HG03571 (cell line): ENCODE results near the gene MYH13.

Experiments
- ATAC-seq: cut with Tn5 transposase; IDR thresholded peaks from one replicate; pipeline ENCODE4 v1.9.1; 2021; ENCODE audit not compliant: unreplicated experiment

MYH13 gene

DNA sequence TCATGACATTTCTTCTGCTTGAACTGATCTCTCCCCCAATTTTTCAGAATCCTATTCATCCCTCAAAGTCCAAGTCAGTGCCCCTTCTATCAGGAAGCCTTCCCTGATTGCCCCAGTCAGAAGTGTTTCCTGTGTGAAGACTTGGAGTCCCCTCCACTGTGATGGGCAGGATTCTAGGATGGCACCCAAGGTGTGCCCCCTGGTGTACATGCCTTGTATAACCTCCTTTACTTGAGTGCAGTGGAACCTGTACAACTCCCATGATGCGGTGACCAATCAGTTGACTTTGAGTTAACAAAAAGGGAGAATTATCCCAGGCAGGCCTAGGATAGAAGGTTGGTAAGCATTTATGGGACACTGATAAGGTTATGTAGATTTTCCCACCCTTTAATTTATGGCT, 23.4 kb downstream of the MYH13 start:
- ATAC-seq = no peak

DNA sequence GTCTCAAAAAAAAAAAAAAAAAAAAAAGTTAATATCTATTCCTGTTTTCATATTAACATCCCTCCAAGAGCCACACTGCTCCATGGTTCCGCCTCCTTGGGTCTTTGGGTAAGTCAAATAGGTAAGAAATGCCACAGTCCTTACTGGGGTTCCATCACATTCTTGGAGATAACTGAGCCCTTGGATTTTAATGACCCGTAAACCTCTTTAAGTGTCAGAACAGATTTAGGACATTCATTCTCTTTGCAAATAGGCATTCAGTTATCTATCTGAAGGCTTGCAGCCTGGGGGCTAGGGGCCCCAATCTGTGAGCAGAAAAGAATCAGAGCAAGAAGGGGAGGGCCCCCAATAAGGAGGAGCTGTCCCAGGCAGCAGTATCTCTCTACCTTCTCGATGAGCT, 28.0 kb downstream of the MYH13 start:
- no peak for ATAC-seq

DNA sequence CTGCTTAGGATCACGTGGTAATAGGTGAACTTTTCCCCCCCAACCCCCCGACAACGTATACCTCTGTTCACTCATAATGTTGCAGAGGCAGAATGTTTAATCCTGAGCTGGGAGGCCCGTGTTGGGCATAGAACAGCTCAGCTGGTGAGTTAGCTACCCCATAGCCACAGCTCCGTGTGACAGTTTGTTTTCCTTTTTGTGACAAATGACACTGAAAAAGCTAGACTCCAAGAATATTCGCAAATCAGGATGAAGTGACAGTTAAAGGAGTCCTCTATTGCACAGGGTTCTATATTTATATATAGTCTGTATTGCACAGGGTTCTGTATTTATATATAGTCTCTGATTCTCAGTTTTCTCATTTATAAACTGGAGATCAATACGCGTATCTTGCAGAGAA, 33.8 kb downstream of the MYH13 start:
- ATAC-seq = no peak

DNA sequence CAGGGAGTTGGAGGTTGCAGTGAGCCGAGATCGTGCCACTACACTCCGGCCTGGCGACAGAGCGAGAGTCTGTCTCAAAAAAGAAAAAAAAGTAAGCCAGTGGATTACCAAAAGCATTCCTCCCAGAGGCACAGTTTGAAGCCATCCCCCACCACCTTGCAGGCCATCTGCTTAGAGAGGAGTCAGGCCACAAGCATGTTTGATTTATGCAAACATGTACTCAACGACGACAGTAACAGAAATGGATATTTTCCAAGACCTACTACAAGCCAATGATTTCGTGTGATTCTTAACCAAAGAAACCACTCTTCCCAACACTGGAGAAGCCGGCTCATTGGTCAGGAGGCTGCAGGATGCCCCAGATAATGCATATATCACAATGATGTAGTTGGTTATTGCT, 34.8 kb downstream of the MYH13 start:
- ATAC-seq = no peak

DNA sequence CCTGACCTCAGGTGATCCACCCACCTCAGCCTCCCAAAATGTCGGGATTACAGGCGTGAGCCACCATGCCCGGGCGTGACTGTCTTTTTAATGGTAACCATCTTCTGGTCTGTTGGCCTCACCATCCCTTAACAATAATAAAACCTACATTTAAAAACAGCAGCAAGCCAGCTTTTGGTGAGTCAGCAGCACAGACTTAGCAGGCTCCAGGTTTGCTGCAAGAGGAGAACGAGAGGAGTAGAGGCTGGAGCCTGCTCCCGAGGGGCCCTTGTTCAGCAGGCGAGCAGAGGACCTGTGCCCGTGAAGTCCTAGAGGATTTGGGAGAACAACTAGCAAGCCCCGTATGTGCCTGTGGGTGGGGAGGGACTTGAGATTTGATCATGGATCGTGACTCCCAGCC, 35.7 kb downstream of the MYH13 start:
- ATAC-seq = no peak

DNA sequence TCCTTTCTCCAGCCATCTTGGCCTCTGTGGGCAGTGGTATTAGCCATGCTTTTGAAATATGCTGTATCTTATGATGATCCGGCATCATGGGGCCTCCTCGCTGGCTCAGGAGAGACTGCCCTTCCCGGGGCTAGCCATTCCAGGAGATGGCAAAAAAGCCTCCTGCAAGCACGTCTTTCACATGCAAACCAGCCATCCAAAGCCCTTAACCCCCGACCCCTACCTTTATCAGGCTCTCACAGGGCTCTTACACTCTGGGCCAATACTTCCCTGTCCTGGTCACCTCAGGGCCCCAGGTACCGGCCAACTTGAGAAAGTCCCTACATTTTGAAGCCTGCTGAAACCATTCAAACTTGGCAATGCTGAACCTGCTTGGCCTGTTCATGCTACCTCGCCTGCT, 36.4 kb downstream of the MYH13 start:
- no peak for ATAC-seq

DNA sequence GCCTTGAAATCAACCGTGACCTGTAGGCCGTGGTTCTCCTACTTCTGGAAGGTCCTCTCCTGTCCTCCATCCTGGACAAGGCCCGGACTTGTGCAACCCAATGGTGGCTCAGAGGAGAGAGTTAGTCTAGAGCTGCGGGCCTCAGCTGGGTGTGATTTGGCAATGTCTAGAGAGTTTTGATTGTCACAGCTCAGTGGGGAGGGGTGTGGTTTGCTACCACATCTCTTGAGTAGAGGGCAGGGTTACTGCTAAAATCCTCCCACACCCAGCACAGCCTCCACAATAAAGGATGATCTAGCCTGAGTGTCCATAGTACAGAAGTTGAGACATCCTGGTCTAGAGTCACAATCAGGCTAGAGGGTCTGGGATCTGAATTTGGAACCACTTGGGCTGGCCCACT, 40.3 kb downstream of the MYH13 start:
- ATAC-seq = no peak

DNA sequence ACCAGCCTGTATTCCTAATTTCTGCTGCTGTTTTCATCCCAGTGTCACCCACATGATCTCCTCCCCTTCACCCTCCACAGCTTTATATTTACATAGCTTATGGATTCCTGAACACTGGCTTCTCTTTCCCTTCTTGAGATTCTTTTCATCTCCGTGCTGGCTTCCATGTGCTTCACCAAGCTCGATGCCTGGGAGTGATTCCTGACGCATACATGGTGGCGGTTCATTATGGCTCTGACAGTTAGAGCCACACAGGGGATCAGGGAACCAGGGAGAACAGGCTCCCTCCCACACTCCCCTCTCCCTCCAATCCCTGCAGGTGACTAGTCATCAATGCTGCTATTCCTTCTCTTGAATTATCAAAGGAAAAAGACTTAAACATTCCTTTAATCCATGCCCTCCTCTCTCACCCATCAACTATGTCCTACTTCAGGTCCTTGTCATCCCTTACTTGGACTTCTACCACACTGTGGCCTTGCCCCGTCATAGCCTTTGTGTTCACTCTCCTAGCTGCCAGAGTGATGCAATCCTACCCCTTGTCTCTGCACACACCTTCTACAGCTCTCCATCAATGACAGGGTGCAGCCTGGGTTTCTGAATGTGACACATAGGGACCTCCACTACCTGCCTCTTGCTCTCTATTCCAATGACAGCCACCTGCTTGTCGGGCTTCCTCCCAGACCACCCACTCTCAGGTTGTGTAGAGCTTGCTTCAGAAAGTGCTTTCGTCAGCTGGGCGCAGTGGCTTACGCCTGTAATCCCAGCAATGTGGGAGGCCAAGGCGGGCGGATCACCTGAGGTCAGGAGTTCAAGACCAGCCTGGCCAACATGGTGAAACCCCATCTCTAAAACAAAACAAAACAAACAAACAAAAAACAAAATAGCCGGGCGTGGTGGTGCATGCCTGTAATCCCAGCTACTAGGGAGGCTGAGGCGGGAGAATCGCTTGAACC, 43.6 kb downstream of the MYH13 start:
- no peak for ATAC-seq

DNA sequence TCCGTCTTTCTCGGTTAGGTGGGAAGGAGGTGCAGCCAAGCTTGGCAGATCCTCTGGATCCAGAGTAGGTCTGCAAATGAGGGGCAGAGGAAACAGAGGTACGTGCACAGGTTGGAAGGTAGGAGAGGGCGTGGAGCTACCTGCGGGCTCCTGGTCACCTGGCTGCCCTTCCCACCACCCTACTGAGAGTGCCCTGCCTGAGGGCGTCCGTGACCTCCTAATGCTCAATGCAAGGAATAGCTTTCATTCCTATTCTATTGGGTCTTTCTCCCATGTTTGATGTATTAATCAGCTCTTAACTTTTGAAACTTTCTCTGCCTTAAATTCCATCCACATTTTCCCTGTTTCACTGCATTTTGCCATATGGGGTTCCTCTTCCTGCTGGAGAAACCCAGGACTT, 44.6 kb downstream of the MYH13 start:
- no peak for ATAC-seq

DNA sequence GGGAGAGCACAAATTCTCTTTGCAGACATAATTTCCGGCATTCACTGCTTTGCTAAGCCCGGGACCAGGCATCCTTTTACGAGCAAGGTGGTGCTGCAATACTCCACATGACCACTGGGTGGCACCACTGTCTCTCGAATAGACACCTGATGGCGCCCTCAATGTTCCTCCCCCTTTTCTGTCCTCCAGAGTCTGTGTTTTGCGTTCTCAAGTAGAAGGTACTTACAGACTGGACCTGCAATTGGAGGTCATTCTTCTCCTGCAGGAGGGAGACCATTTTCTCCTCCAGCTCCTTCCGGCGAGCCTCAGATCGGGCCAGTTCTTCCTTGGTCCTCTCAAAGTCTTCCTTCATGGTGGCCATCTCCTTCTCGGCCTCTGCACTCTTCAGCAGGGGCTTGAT, 45.2 kb downstream of the MYH13 start:
- ATAC-seq = no peak

DNA sequence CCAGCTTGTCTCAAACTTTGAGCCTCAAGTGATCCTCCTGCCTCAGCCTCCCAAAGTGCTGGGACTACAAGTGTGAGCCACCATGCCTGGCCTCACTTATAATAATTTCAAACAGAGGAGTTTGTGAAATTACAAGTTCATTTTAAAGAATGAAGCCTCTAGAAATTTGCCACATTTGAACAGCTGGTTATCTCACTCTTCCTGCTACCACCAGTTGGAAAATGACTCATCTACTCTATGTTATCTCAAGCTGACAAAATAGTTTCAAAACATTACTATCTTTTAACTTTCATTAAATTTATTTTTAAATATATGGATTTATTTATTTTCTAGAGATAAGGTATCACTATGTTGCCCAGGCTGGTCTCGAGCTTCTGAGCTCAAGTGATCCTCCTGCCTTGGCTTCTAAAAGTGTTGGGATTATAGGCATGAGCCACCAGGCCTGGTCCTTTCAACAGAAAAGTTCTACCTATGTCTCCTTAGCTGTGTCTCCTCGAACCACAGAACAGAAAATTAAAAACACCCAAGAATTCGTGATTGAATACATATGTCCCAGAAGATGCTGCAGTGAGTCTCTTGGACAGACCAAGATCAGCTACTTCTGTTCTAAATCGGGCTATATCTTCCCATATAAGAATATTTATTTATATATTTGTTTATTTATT, 47.6 kb downstream of the MYH13 start:
- ATAC-seq = no peak

DNA sequence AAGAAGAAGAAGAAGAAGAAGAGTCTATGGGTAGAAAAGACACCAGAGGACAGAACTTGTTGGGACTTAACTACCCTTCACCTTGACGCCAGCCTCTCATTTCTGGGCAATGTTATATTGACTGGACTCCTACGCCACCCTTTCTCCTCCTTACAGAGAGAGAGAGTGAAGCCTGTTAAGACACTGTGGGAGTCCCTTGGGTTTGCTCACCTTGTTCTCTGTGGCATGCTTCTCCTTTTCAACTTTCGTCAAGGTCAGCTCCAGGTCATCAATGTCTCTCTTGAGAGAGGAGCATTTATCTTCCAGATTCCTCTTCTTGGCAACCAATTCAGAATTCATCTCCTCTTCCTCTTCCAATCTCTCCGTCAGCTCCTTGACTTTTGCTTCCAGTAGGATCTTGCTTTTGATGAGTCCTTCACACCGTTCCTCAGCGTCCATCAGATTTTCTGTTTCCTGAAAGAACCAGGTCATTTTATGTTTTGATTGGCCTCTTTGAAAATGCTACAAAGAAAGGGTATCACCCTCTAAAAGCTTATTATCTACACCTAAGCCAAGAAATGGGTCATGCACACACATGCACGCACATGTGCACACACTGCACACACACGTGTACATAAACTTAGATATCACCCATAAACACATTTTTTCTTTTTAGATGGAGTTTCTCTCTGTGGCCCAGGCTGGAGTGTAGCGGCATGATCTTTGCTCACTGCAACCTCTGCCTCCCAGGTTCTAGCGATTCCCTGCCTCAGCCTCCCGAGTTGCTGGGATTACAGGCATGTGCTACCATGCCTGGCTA, 48.8 kb downstream of the MYH13 start:
- ATAC-seq = no peak

DNA sequence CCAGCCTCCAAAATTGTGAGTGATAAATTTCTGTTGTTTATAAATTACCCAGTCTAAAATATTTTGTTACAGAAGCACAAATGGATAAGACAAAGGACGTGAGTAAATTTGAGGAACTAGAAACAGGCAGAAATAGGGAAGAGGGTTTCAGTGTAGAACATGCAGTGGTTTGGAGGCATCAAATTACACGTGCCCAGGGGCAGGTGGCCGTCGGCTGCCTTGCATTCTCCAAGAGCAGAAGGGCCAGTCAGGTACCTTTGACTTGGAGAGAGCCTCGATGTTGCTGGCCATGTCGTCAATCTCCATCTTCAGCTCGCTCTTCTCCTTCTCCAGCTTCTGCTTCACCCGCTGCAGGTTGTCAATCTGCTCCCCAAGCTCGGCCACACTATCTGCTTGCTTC, 54.3 kb downstream of the MYH13 start:
- no peak for ATAC-seq

DNA sequence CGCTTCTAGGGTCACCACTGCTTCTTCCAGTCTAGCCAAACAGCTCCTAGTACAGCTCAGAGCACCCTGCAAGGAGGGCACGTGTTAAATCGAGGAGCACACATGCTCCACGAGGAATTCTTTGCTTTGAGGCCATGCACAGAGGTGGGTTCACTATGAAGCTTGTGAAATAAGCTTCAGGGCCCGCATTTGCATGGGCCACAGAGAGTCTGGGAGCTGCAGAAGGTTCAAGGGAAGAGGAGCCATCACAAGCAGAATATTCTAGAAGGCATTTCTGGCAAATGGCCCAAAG, 55.3 kb downstream of the MYH13 start:
- no peak for ATAC-seq

DNA sequence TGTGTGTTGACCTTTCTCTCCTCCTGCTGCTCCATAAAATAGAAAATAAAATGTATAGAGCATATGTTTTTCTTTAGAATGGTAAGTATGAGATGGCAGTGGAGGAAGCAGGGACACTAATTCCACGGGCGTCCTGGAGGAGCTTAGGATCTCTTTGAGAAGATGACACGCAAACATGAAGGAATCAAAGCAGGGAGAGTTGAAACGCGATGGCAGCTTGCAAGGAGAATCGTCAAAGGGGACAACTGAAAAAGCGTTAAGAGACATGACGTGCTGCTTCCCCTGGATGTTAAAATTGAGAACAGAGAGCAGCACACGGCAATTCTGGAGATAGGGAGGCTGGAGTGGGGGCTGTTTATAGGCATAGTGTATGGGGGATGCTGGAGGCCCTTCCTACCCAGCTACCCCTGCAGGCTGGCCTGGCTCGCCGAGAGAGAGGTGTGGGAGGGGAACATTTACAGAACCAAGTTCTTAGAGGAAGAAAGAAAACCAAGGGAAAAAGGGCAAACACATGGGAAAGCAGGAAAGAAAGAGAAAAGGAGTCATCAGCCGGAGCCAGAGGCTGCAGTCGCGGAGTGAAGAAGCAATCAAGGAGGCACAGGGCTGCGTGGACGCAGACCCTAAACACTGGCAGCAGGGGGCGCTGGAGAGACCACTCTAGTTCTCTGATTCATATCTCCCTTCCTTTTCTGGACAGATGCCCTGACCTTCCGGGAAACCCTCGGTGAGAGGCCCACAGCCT, 55.8 kb downstream of the MYH13 start:
- ATAC-seq = no peak

DNA sequence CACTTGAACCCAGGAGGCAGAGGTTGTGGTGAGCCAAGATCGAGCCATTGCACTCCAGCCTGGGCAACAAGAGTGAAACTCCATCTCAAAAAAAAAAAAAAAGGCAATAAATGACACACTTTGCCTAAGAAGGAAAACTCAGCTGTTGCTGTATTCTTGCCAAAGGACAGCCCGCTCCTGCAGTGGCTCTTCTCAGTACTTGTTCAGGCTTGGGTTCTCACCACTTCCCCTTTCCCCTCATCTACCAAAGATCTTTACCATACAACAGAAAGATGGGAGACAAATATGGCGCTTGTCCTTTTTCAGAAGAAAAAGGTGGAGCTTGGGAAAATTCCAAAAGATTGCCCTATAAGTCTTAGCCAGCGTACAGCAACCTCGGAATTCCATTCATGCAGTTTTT, 58.5 kb downstream of the MYH13 start:
- no peak for ATAC-seq

DNA sequence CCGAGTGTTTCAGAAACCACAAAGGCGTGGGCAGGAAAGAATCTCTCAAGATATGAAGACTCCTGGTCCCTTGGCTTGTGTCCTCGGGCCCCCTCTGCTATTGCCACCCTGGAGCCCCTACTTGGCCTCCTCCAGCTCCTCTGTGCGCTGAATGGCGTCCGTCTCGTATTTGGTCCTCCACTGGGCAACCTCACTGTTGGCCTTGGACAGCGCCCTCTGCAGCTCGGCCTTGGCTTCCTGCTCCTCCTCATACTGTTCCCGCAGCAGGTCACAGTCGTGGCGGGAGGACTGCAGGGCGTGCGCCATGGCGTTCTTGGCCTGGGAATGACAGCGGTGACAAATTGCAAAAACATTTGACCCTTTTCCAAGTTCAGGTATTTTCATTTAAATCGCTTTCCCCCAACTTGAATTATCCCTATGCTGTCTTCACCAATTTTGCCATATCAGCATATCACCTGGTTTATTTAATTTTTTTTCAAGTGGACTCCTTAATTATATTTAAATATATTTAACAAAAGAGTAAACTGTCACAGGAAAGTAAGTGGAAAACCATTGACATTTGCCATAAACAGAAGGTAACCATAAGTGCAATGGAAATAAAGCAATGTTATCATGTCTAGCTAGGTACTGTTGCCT, 59.7 kb downstream of the MYH13 start:
- no peak for ATAC-seq

DNA sequence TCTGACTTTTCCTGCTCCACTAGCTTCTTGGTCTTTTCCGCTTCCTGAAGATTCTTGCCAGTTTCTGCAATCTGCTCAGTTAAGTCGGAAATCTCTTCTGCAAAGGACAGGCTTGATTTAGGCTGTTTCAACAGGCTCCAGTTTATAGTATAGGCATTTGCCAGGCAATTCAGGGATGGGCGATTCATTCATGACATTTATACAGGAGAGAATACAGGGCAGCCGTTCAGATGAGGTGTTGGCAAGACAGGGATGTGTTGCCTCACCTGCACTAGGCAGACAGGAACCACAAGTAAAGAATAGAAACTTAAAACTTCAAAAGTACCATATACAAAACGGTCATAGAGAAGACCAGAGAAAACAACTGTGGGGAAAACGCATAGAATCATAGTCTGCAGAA, 61.7 kb downstream of the MYH13 start:
- ATAC-seq = no peak

DNA sequence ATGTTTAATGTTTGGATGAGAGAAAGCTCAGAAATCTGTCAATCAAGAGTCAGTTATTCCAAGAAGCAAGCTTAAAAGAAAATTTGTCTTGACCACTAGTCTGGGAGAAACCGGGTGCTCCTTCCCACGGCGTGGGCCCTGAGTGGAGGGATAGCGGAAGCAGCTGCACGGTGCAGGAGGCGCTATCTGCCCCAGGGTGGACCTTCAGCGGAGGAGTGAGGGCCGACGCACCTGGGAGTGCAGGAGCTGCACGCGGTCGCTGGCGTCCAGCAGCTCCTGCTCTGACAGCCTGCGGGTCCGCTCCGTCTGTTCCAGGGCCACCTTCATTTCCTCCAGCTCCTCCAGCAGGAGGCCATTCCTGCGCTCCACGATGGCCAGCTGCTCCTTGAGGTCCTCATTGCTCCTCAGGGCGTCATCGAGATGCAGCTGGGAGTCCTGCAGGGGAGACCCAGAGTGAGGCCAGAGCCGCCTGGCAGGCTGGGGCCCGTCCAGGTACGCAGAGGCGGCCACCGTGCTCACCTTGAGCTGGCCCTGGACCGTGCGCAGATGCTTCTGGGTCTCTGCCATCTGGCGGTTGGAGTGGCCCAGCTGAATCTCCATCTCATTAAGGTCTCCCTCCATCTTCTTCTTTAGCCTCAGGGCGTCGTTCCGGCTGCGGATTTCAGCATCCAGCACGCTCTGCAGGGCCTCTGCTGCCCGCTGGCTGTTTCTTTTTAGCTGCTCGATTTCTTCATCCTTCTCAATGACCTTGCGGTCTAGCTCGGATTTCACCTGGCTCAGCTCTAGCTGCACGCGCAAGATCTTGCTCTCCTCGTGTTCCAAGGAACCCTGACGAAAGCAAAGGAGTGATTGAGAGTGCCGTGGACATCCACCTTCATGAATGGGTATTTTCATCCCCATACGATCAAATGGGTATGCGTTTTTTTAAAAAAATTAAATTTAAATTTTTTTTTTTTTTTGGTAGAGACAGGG, 63.5 kb downstream of the MYH13 start:
- ATAC-seq = no peak

DNA sequence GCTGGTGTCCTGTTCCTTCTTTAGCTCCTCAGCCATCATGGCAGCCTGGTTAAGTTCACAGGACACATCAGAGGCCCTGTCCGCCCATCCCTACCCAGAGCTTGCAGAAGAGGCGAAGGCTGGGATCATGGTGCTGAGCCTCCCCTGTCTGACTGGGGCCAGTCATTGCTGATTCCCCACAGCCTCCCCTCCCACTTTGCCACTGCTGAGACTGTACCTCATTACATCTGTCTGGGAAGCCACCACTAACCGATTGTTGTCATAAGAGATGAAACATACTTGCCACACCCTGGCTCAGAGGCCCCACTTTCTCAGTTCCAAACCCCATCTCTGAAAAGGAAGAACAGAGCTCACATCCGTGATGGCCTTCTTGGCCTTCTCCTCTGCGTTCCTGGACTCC, 66.2 kb downstream of the MYH13 start:
- no peak for ATAC-seq
